GM23248 (cell line): ENCODE measurements around the gene VASP. TPM values are rescaled to one million over a fixed set of nuclear protein-coding genes. Genes with fewer than 3 reads are reported as not detected.
A peak's percentile ranks its signal among the peaks of the same experiment; 100 is the strongest.

Experiments
- DNase-seq: peaks from one replicate; pipeline ENCODE4 v3.0.0-alpha.2; 2015
- H2AFZ ChIP-seq: fragments of 200-600 bp; sonication (generic); 2 replicates; pipeline ENCODE4 v1.6.1; 2016; ENCODE audit warnings: antibody characterized with exemption
- H3F3A ChIP-seq: fragments of 200-600 bp; sonication (generic); 2 replicates; pipeline ENCODE4 v1.6.1; 2016; ENCODE audit warnings: mild to moderate bottlenecking, antibody characterized with exemption, mixed run types; ENCODE audit not compliant: insufficient read depth
- H3K27ac ChIP-seq: fragments of 200-600 bp; sonication (generic); 2 replicates; pipeline ENCODE4 v1.5.1; 2016; ENCODE audit warnings: mild to moderate bottlenecking
- H3K27me3 ChIP-seq: fragments of 200-600 bp; sonication (generic); replicated peaks from 2 replicates; pipeline ENCODE4 v1.6.1; 2016; ENCODE audit warnings: mild to moderate bottlenecking; ENCODE audit not compliant: insufficient read depth
- H3K36me3 ChIP-seq: fragments of 200-600 bp; sonication (generic); 2 replicates; pipeline ENCODE4 v1.6.1; 2016; ENCODE audit warnings: low read depth, mild to moderate bottlenecking
- H3K4me1 ChIP-seq: fragments of 200-600 bp; sonication (generic); 2 replicates; pipeline ENCODE4 v1.6.1; 2016; ENCODE audit warnings: mild to moderate bottlenecking; ENCODE audit not compliant: insufficient read depth
- H3K4me2 ChIP-seq: fragments of 200-600 bp; sonication (generic); one replicate; pipeline ENCODE4 v1.6.1; 2016; ENCODE audit warnings: mild to moderate bottlenecking; ENCODE audit not compliant: unreplicated experiment
- H3K4me3 ChIP-seq: fragments of 200-600 bp; sonication (generic); 2 replicates; pipeline ENCODE4 v1.5.1; 2016; ENCODE audit warnings: mild to moderate bottlenecking
- H3K79me2 ChIP-seq: fragments of 200-600 bp; sonication (generic); 2 replicates; pipeline ENCODE4 v1.6.1; 2016; ENCODE audit warnings: mild to moderate bottlenecking; ENCODE audit not compliant: insufficient read depth
- H3K9ac ChIP-seq: fragments of 200-600 bp; sonication (generic); 2 replicates; pipeline ENCODE4 v1.6.1; 2016; ENCODE audit warnings: mild to moderate bottlenecking
- H3K9me2 ChIP-seq: fragments of 200-600 bp; sonication (generic); 2 replicates; pipeline ENCODE4 v1.6.1; 2016; ENCODE audit warnings: mixed run types, mild to moderate bottlenecking, moderate library complexity; ENCODE audit not compliant: insufficient read depth
- H3K9me3 ChIP-seq: fragments of 200-600 bp; sonication (generic); one replicate; pipeline ENCODE4 v1.6.1; 2017; ENCODE audit warnings: low read depth
- H4K20me1 ChIP-seq: fragments of 200-600 bp; sonication (generic); 2 replicates; pipeline ENCODE4 v1.6.0; 2016; ENCODE audit not compliant: insufficient read depth
- EZH2 ChIP-seq: fragments of 200-600 bp; sonication (generic); IDR thresholded peaks from 2 replicates; pipeline ENCODE4 v1.6.1; 2018; ENCODE audit warnings: antibody characterized with exemption, mild to moderate bottlenecking; ENCODE audit not compliant: insufficient read depth, poor library complexity, severe bottlenecking
- EZH2phosphoT487 ChIP-seq: fragments of 200-600 bp; sonication (generic); IDR thresholded peaks from 2 replicates; pipeline ENCODE4 v1.6.1; 2018; ENCODE audit warnings: antibody characterized with exemption, moderate library complexity, mild to moderate bottlenecking, low read depth; ENCODE audit not compliant: insufficient read depth
- WGBS, 2 experiments: methylation state at CpG; one replicate each; pipeline ENCODE4 v1.1.6; 2015 to 2017; ENCODE audit warnings: low lambda C conversion rate in 2 of 2, low coverage in 1 of 2; ENCODE audit errors: missing lambda C conversion rate in 2 of 2; 5-methylcytosine and 5-hydroxymethylcytosine counted together
- in situ Hi-C: fragments of 300-500 bp; cut with MboI; formaldehyde crosslinking; loops from 2 replicates; pipeline ENCODE4 v1.15.0; 2020
- polyA plus RNA-seq: library from polyadenylated mRNA; unstranded; fragments of >200 nt; fragmentation: Nextera tagmentation; extraction: Ambion mirVana; gene quantifications from 2 replicates; pipeline ENCODE4 v1.2.1, GENCODE V29; 2016
- total RNA-seq: library from RNA; depleted of rRNA; stranded (reverse); fragments of >200 nt; shearing (Covaris generic); gene quantifications from 2 replicates; pipeline ENCODE4 v1.2.3, GENCODE V29; 2014

VASP gene
- total and polyA plus RNA-seq, 2 experiments from 2014 or later: 31.9 to 135 TPM

DNA sequence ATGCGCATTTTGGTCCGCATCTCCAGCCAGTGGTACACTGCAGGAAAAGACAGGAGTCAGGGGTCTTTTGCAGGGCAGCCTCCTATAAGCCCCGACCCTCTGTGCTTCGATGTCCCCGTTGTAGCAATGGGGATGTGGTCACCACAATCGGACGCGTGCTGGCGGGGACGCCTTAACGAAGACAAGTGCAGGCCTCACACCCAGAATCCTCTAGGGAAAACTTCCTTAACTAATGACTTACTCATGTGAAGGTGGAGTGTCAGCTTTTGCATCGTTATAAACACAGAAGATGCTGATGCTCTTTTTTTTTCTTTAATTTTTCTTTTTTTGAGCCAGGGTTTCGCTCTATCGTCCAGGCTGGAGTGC lies 22.1 kb downstream of the VASP start:
- no peak overlapping the region for H2AFZ ChIP-seq
- 0 out of 2 replicates have a peak, but pooled peaks cover 1% of the 10 kb centered on the region for H3K79me2 ChIP-seq
- WGBS, 2 experiments: 44 to 47% methylated on average over 14 of the region's 14 CpGs
- DNase-seq: peak; percentile 35
- peaks cover 17% of the 10 kb centered on the region for H3F3A ChIP-seq
- H3K9me2 ChIP-seq: no peaks in the 10 kb centered on the region
- no peak overlapping the region for H3K9ac ChIP-seq
- no peak for TF ChIP-seq EZH2
- no peak for TF ChIP-seq EZH2phosphoT487
- no peak overlapping the region for H3K27ac ChIP-seq
- in situ Hi-C loops: no loop called here
- H3K4me3 ChIP-seq: no peak overlapping the region
- H3K36me3 ChIP-seq: peaks cover 33% of the 10 kb centered on the region
- H4K20me1 ChIP-seq: no peaks in the 10 kb centered on the region
- no peaks in the 10 kb centered on the region for H3K9me3 ChIP-seq
- no peak overlapping the region for H3K4me2 ChIP-seq
- no peaks in the 10 kb centered on the region for H3K27me3 ChIP-seq
- H3K4me1 ChIP-seq: peaks cover 5% of the 10 kb centered on the region; the same call in 1 of the 2 replicates

- Histone ChIP-seq H2AFZ (no peak overlapping the region), H4K20me1 (no peaks in the 10 kb centered on the region), H3F3A (peaks cover 20% of the 10 kb centered on the region), H3K4me1 (peaks cover 5% of the 10 kb centered on the region; the same call in 1 of the 2 replicates), H3K79me2 (no peaks in the 10 kb centered on the region), H3K4me3 (no peak overlapping the region), H3K4me2 (no peak overlapping the region), H3K9ac (no peak overlapping the region), H3K36me3 (peaks cover 14% of the 10 kb centered on the region; the same call in 1 of the 2 replicates), H3K9me3 (no peaks in the 10 kb centered on the region), H3K9me2 (no peaks in the 10 kb centered on the region), H3K27me3 (no peaks in the 10 kb centered on the region), H3K27ac (no peak overlapping the region)
- in situ Hi-C loops: no loop called here
- TF ChIP-seq EZH2: no peak
- TF ChIP-seq EZH2phosphoT487: no peak
- DNase-seq: no peak
- 100% methylated on average over 1 of the region's 1 CpG for WGBS, 2 experiments
Observed at GRCh38 chr19:45531349-45531748, 24.1 kb downstream of the VASP start.

DNA sequence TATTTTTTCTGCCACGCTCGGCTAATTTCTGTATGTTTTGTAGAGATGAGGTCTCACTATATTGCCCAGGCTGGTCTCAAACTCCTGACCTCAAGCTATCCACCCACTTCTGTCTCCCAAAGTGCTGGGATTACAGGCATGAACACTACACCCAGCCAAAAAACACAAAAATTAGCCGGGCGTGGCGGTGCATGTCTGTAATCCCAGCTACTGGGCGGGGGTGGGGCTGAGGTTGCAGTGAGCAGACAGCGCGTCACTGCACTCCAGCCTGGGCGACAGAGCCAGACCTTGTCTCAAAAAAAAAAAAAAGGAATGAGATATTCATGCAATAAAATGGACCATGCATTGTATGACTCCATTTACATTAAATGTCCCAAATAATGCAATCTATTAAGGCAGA lies 32.2 kb downstream of the VASP start:
- Histone ChIP-seq H3K9me2 (no peaks in the 10 kb centered on the region), H3K4me3 (no peak overlapping the region), H3K36me3 (no peaks in the 10 kb centered on the region), H3K79me2 (no peaks in the 10 kb centered on the region), H3K27me3 (no peaks in the 10 kb centered on the region), H4K20me1 (no peaks in the 10 kb centered on the region), H2AFZ (no peak overlapping the region), H3K4me2 (no peak overlapping the region), H3K9me3 (no peaks in the 10 kb centered on the region), H3F3A (0 out of 2 replicates have a peak, but pooled peaks cover 7% of the 10 kb centered on the region), H3K9ac (no peak overlapping the region), H3K4me1 (peaks cover 8% of the 10 kb centered on the region; the same call in 1 of the 2 replicates), H3K27ac (no peak overlapping the region)
- DNase-seq: no peak
- in situ Hi-C loops: no loop called here
- TF ChIP-seq EZH2phosphoT487: no peak
- no peak for TF ChIP-seq EZH2
- 83 to 88% methylated on average over 9 of the region's 9 CpGs for WGBS, 2 experiments

DNA sequence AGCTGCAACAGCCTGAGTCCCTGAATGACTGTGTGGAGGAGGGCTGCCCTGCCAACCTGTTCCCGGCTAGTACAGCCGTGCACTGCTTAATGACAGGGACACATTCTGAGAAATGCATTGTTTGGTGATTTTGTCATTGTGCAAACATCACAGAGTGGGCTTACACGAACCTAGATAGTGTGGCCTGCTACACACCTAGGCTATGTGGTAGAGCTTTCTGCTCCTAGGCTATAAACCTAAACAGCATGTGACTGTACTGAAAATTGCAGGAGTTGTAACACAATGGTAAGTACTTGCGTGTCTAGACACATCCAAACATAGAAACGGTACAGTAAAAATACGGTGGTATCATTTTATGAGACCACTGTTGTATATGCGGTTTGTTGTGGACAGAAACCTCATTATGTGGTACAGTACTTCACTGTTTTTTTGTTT lies 35.0 kb downstream of the VASP start:
- Histone ChIP-seq H3K4me2 (no peak overlapping the region), H3K9me2 (no peaks in the 10 kb centered on the region), H3K9me3 (no peaks in the 10 kb centered on the region), H3K4me1 (peaks cover 8% of the 10 kb centered on the region; the same call in 1 of the 2 replicates), H3K9ac (no peak overlapping the region), H2AFZ (no peak overlapping the region), H3F3A (0 out of 2 replicates have a peak, but pooled peaks cover 3% of the 10 kb centered on the region), H3K4me3 (no peak overlapping the region), H4K20me1 (no peaks in the 10 kb centered on the region), H3K27me3 (no peaks in the 10 kb centered on the region), H3K79me2 (no peaks in the 10 kb centered on the region), H3K36me3 (no peaks in the 10 kb centered on the region), H3K27ac (no peak overlapping the region)
- TF ChIP-seq EZH2: no peak
- no peak for TF ChIP-seq EZH2phosphoT487
- no peak for DNase-seq
- 78 to 83% methylated on average over 7 of the region's 7 CpGs for WGBS, 2 experiments
- in situ Hi-C loops: no loop called here
